HUES48 (cell line): ENCODE results near the gene MED27.
A peak's percentile ranks its signal among the peaks of the same experiment; 100 is the strongest.

Experiments used
- H3K27ac ChIP-seq: one replicate; pipeline ENCODE4 v1.7.0; 2013; ENCODE audit warnings: low read depth, low read length, inconsistent platforms
- H3K27me3 ChIP-seq: 2 replicates; pipeline ENCODE4 v1.6.1; 2013; ENCODE audit warnings: mild to moderate bottlenecking, low read length; ENCODE audit not compliant: control insufficient read depth, insufficient read depth
- H3K36me3 ChIP-seq: 2 replicates; pipeline ENCODE4 v1.6.1; 2013; ENCODE audit warnings: low read length; ENCODE audit not compliant: control insufficient read depth, insufficient read depth
- H3K4me1 ChIP-seq: 2 replicates; pipeline ENCODE4 v1.6.1; 2013; ENCODE audit warnings: mild to moderate bottlenecking, low read length; ENCODE audit not compliant: control insufficient read depth, insufficient read depth
- H3K4me3 ChIP-seq: 2 replicates; pipeline ENCODE4 v1.5.1; 2013; ENCODE audit warnings: mild to moderate bottlenecking, low read depth, low read length
- H3K9ac ChIP-seq: 2 replicates; pipeline ENCODE4 v1.6.1; 2013; ENCODE audit warnings: mild to moderate bottlenecking, low read depth, low read length, moderate library complexity
- H3K9me3 ChIP-seq: 2 replicates; pipeline ENCODE4 v1.6.1; 2013; ENCODE audit warnings: low read length; ENCODE audit not compliant: control insufficient read depth, insufficient read depth

MED27 gene

GRCh38 chr9:131960851-131961495 is 118.7 kb downstream of the MED27 start:
- no peaks in the 10 kb centered on the region for H3K36me3 ChIP-seq
- H3K4me1 ChIP-seq, result peaks cover 14% of the 10 kb centered on the region
- no peak overlapping the region for H3K4me3 ChIP-seq
- no peaks in the 10 kb centered on the region for H3K9me3 ChIP-seq
- H3K9ac ChIP-seq, result no peak overlapping the region
- peaks cover 39% of the 10 kb centered on the region for H3K27me3 ChIP-seq
- no peak overlapping the region for H3K27ac ChIP-seq

DNA sequence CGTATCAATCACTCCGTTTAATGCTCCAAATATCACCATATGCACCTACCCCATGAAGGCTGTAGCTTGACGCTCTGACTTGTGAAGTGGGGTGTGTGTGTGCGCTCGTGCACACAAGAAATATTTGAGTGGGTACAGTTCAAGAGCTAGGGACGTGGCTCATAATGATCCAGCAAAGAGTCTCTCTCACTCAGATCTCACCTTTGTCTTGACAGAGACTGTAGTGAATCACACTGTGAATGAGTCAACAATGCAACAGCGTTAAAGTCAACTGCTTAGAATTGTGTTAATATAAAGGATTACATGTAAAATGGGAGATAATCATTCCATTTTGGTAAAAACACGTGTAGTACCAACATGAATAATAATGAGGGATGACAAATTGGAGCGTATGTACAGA is 119.4 kb downstream of the MED27 start:
- peaks cover 36% of the 10 kb centered on the region for H3K27me3 ChIP-seq
- H3K9ac ChIP-seq, result no peak overlapping the region
- H3K4me3 ChIP-seq, result no peak overlapping the region
- no peaks in the 10 kb centered on the region for H3K36me3 ChIP-seq
- H3K9me3 ChIP-seq, result no peaks in the 10 kb centered on the region
- no peak overlapping the region for H3K27ac ChIP-seq
- peaks cover 8% of the 10 kb centered on the region for H3K4me1 ChIP-seq

DNA sequence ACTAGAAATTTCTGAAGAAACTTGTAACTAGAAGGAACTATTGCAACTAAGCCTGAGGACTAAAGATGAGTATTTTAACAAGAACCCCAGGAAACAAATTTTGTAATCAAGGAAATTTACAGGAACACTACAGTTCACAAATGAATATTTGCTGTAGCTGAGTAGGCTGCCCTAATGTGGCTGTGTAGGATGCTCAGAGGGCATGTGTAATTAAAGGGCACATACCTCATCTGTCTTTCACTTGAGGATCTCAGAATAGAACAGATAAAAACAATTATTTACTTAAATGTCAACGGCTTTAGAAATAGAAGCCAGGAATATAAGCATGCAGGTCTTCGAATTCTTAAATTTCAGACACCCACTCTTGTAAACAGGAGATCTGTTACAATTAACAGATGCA is 119.8 kb downstream of the MED27 start:
- Histone ChIP-seq H3K27me3 (peaks cover 31% of the 10 kb centered on the region), H3K9ac (no peak overlapping the region), H3K4me1 (peaks cover 4% of the 10 kb centered on the region; the same call in 1 of the 2 replicates), H3K9me3 (no peaks in the 10 kb centered on the region), H3K36me3 (no peaks in the 10 kb centered on the region), H3K27ac (no peak overlapping the region), H3K4me3 (no peak overlapping the region)

- Histone ChIP-seq H3K36me3 (no peaks in the 10 kb centered on the region), H3K4me3 (no peak overlapping the region), H3K4me1 (peaks cover 4% of the 10 kb centered on the region; the same call in 1 of the 2 replicates), H3K27ac (no peak overlapping the region), H3K9ac (no peak overlapping the region), H3K9me3 (no peaks in the 10 kb centered on the region), H3K27me3 (peaks cover 24% of the 10 kb centered on the region)
Measured at GRCh38 chr9:131959056-131959455, 120.6 kb downstream of the MED27 start.

- Histone ChIP-seq H3K27ac (no peak overlapping the region), H3K9me3 (no peaks in the 10 kb centered on the region), H3K4me3 (no peak overlapping the region), H3K9ac (no peak overlapping the region), H3K4me1 (0 out of 2 replicates have a peak, but pooled peaks cover 2% of the 10 kb centered on the region), H3K27me3 (no peaks in the 10 kb centered on the region), H3K36me3 (no peaks in the 10 kb centered on the region)
Measured at GRCh38 chr9:131954299-131954698, 125.4 kb downstream of the MED27 start.

DNA sequence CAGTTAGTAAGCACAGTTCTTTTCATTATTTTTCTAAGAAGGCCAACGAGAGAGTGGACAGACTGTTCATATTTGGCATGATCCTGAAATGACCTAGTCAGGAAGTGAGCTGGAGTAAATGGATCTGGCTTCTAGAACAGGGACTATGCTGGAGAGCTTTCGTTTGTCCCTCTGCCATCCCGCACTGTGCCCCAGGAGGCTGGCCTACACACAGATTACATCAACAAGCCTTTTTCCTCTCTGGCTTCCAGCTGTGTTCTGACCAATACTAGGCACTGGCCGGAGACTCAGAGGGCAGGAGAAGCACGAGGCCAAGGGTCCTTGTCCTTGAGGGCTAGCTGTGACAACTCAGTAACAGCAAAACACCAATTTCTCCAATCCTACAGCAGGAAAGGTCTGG is 127.8 kb downstream of the MED27 start:
- 0 out of 2 replicates have a peak, but pooled peaks cover 2% of the 10 kb centered on the region for H3K4me1 ChIP-seq
- no peak overlapping the region for H3K4me3 ChIP-seq
- H3K27me3 ChIP-seq, result no peaks in the 10 kb centered on the region
- H3K27ac ChIP-seq, result no peak overlapping the region
- H3K9ac ChIP-seq, result no peak overlapping the region
- no peaks in the 10 kb centered on the region for H3K9me3 ChIP-seq
- H3K36me3 ChIP-seq, result no peaks in the 10 kb centered on the region

GRCh38 chr9:131951155-131951554 is 128.5 kb downstream of the MED27 start:
- Histone ChIP-seq H3K27ac (no peak overlapping the region), H3K9ac (no peak overlapping the region), H3K36me3 (no peaks in the 10 kb centered on the region), H3K4me3 (no peak overlapping the region), H3K9me3 (no peaks in the 10 kb centered on the region), H3K27me3 (no peaks in the 10 kb centered on the region), H3K4me1 (0 out of 2 replicates have a peak, but pooled peaks cover 2% of the 10 kb centered on the region)

GRCh38 chr9:131950487-131950886 is 129.2 kb downstream of the MED27 start:
- 0 out of 2 replicates have a peak, but pooled peaks cover 2% of the 10 kb centered on the region for H3K4me1 ChIP-seq
- H3K27me3 ChIP-seq, result no peaks in the 10 kb centered on the region
- no peak overlapping the region for H3K9ac ChIP-seq
- H3K36me3 ChIP-seq, result no peaks in the 10 kb centered on the region
- no peaks in the 10 kb centered on the region for H3K9me3 ChIP-seq
- H3K4me3 ChIP-seq, result no peak overlapping the region
- H3K27ac ChIP-seq, result no peak overlapping the region

- Histone ChIP-seq H3K9me3 (no peaks in the 10 kb centered on the region), H3K4me1 (peaks cover 26% of the 10 kb centered on the region), H3K27me3 (no peaks in the 10 kb centered on the region), H3K4me3 (no peak overlapping the region), H3K36me3 (no peaks in the 10 kb centered on the region), H3K27ac (no peak overlapping the region), H3K9ac (no peak overlapping the region)
Measured at GRCh38 chr9:131946180-131946579, 133.5 kb downstream of the MED27 start.

- peak overlapping the region; percentile 21; the same call in 1 of the 2 replicates for H3K4me3 ChIP-seq
- H3K36me3 ChIP-seq, result 0 out of 2 replicates have a peak, but pooled peaks cover 1% of the 10 kb centered on the region
- H3K9me3 ChIP-seq, result no peaks in the 10 kb centered on the region
- peaks cover 26% of the 10 kb centered on the region for H3K4me1 ChIP-seq
- no peaks in the 10 kb centered on the region for H3K27me3 ChIP-seq
- no peak overlapping the region for H3K9ac ChIP-seq
- peak overlapping the region; percentile 66 for H3K27ac ChIP-seq
Measured at GRCh38 chr9:131943351-131943841, 136.3 kb downstream of the MED27 start.

DNA sequence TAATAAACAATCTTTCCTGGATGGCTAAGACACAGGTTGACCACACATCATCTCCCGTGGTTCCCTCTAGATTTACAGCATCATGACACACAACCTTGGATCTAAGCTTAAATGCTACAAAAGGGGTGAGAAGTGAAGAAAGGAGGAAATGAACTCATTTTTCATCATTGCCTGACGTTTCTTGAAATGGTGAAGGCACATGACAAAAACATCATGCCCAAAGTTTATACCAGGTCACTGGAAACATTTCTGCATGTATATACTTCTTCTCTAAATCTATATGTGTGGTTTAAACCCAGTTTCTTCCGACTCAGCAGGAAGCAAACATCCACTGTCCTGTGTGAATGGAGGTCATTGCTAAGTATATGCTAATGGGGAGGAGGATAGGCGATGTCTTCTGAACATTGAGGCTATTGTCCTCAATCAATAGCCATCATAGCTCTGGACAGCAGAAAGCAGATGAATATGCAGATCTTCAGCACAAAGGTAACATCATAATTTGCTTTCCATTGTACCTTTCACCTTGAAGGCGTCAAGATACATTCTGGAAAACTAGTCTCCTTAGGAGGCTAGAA is 137.4 kb downstream of the MED27 start:
- H3K27me3 ChIP-seq, result no peaks in the 10 kb centered on the region
- 0 out of 2 replicates have a peak, but pooled peaks cover 6% of the 10 kb centered on the region for H3K36me3 ChIP-seq
- H3K4me3 ChIP-seq, result no peak overlapping the region
- no peak overlapping the region for H3K9ac ChIP-seq
- H3K27ac ChIP-seq, result peak overlapping the region; percentile 66
- peaks cover 26% of the 10 kb centered on the region for H3K4me1 ChIP-seq
- H3K9me3 ChIP-seq, result no peaks in the 10 kb centered on the region
